HG03039 (cell line): ENCODE data around the gene NRBP1.

ENCODE experiments used
- ATAC-seq: cut with Tn5 transposase; IDR thresholded peaks from one replicate; pipeline ENCODE4 v1.9.1; 2021; ENCODE audit warnings: mild to moderate bottlenecking, moderate library complexity; ENCODE audit not compliant: unreplicated experiment

NRBP1 gene

DNA sequence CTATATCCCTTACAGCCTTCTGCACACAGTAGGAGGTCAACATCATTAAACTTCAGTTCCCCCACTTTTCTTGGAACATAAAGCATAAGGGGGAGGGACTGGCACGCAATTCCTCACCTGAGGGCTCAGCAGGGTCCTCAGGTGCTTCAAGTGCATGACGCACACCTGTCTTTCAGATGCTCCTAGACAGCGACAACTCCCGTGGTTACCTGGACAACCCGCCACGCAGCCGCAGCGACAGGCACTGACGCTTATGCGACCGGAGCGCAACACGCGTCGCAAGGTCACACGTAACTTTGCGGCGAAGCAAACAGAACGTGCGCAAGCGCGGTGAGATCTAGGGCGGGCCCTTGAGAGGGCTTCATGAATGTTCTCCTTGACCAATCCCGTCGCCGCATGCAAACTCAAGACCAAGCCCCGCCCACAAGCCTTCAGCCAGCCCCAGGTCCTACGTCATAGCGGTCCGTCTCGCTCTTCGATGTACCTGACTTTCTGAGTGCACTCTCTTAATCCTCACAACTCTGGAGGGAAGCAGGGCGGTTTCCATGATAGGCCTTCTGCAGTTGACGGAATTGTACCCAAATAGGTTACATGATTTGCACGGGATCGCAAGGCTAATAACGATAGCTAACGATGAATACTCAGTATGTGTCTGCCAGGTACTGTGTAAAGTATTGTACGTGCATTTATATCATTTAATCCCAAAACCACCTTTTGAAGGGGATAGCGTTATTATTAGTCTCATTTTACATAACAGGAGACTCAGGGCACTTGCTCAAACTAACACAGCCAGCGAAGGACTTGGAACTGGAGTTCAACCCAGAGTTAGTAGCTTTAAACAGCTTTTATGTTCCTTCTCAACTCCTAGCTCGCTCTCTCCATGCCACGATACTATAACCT lies 61.3 kb downstream of the NRBP1 start, which contains the start of gene IFT172:
IFT172 (minus strand) TSS at position 246 of the 900 bp plus-strand sequence; CDS start at position 156, 90 bp downstream.
- ATAC-seq = peak; percentile 88
